Peyer's patch (tissue), 4 donors: ENCODE results near the gene PRKRIP1. TPM values are rescaled to one million over a fixed set of nuclear protein-coding genes. Genes with fewer than 3 reads are reported as not detected.
"Not testable (repeated sequence)": the region's sequence is repeated elsewhere in the genome, so short reads cannot be mapped to it uniquely, and the experiment has no call there.

Experiments used
- DNase-seq, 3 donors: peaks; one replicate each; pipeline ENCODE4 v3.0.0-alpha.2; 2017 to 2019
- H3K27ac ChIP-seq, 4 donors: fragments of 200-600 bp; sonication (generic); one replicate each; pipeline ENCODE4 v1.5.1; 2016 to 2019
- H3K27me3 ChIP-seq, 2 donors: fragments of 200-600 bp; sonication (generic); one replicate each; pipeline ENCODE4 v1.5.1; 2019
- H3K36me3 ChIP-seq, 3 donors: fragments of 200-600 bp; sonication (generic); one replicate each; pipeline ENCODE4 v1.5.1; 2016 to 2019
- H3K4me1 ChIP-seq, 4 donors: fragments of 200-600 bp; sonication (generic); one replicate each; pipeline ENCODE4 v1.5.1; 2016 to 2019
- H3K4me3 ChIP-seq, 4 donors: fragments of 200-600 bp; sonication (generic); 1 replicate in 3 of 4; 2 replicates in 1 of 4; pipeline ENCODE4 v1.5.1; 2016 to 2019; ENCODE audit warnings: mild to moderate bottlenecking in 1 of 4
- H3K9me3 ChIP-seq, 4 donors: fragments of 200-600 bp; sonication (generic); one replicate each; pipeline ENCODE4 v1.5.1; 2016 to 2019; ENCODE audit warnings: mild to moderate bottlenecking in 1 of 4
- POLR2A ChIP-seq, 2 donors: fragments of 450-650 bp; IDR thresholded peaks; one replicate each; pipeline ENCODE4 v1.5.1; 2017; ENCODE audit warnings: antibody characterized with exemption in 2 of 2, mild to moderate bottlenecking in 2 of 2, moderate library complexity in 2 of 2
- total RNA-seq, 4 donors: library from RNA; depleted of rRNA; stranded (reverse); fragments of >200 nt; gene quantifications; one replicate each; pipeline ENCODE4 v1.1.0, GENCODE V29; 2016
- TF ChIP-seq, protein P1 (sequence below), 6 experiments: fragments of 450-650 bp in 4 of 6; fragments of 200-600 bp in 2 of 6; sonication (generic) in 1 of 6; IDR thresholded peaks; one replicate each; pipeline ENCODE4 v1.5.1; 2017 to 2019; ENCODE audit warnings: antibody characterized with exemption in 6 of 6, mild to moderate bottlenecking in 3 of 6, moderate library complexity in 1 of 6

Gene PRKRIP1
- total RNA-seq, 4 donors from 2014 or later: 20.7 to 63.5 (median 38.2) TPM

- Histone ChIP-seq H3K4me1 (no peaks in the 10 kb centered on the region), H3K27me3 (no peaks in the 10 kb centered on the region), H3K4me3 (no peak overlapping the region), H3K36me3 (peaks cover 0 to 20% (median 0%) of the 10 kb centered on the region in 3 donors), H3K9me3 (no peaks in the 10 kb centered on the region), H3K27ac (no peak overlapping the region)
- TF ChIP-seq, protein P1, sequence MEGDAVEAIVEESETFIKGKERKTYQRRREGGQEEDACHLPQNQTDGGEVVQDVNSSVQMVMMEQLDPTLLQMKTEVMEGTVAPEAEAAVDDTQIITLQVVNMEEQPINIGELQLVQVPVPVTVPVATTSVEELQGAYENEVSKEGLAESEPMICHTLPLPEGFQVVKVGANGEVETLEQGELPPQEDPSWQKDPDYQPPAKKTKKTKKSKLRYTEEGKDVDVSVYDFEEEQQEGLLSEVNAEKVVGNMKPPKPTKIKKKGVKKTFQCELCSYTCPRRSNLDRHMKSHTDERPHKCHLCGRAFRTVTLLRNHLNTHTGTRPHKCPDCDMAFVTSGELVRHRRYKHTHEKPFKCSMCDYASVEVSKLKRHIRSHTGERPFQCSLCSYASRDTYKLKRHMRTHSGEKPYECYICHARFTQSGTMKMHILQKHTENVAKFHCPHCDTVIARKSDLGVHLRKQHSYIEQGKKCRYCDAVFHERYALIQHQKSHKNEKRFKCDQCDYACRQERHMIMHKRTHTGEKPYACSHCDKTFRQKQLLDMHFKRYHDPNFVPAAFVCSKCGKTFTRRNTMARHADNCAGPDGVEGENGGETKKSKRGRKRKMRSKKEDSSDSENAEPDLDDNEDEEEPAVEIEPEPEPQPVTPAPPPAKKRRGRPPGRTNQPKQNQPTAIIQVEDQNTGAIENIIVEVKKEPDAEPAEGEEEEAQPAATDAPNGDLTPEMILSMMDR (IDR thresholded peaks at IDR 0.05): no peak
- TF ChIP-seq POLR2A (IDR thresholded peaks at IDR 0.05): no peak
- no peak for DNase-seq
These were observed 56.3 kb downstream of the PRKRIP1 start for GRCh38 chr7:102452451-102452850.

DNA sequence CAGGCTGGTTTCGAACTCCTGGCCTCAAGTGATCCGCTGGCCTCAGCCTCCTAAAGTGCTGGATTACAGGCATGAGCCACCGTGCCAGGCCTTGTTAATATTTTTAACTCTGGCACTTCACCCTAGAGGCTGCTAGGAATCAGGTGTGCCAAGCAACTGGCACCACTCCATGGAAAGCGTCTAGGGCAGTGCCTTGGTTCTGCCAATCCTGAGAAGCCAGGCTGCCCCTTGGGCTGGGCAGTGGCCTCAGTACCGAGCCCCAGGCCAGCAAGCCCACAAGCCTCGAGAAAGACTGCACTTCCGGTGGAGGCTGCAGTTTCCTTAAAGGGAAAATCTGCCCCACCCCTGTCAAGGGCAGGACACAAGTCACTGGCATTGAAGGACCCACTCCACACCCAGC is 57.2 kb downstream of the PRKRIP1 start:
- no peaks in the 10 kb centered on the region for H3K9me3 ChIP-seq
- no peaks in the 10 kb centered on the region for H3K27me3 ChIP-seq
- TF ChIP-seq POLR2A (IDR thresholded peaks at IDR 0.05): no peak
- TF ChIP-seq, protein P1 (IDR thresholded peaks at IDR 0.05): no peak
- H3K27ac ChIP-seq: no peak overlapping the region
- H3K36me3 ChIP-seq: peaks cover 0 to 27% (median 0%) of the 10 kb centered on the region in 3 donors
- DNase-seq: no peak
- no peaks in the 10 kb centered on the region for H3K4me1 ChIP-seq
- no peak overlapping the region for H3K4me3 ChIP-seq

GRCh38 chr7:102454468-102454867 is 58.3 kb downstream of the PRKRIP1 start:
- Histone ChIP-seq H3K4me3 (no peak overlapping the region), H3K27ac (no peak overlapping the region), H3K4me1 (no peaks in the 10 kb centered on the region), H3K27me3 (no peaks in the 10 kb centered on the region), H3K9me3 (no peaks in the 10 kb centered on the region), H3K36me3 (peaks cover 0 to 30% (median 0%) of the 10 kb centered on the region in 3 donors)
- TF ChIP-seq, protein P1 (IDR thresholded peaks at IDR 0.05): no peak
- TF ChIP-seq POLR2A (IDR thresholded peaks at IDR 0.05): no peak
- DNase-seq: no peak

- DNase-seq, H3K9me3 ChIP-seq, H3K27ac ChIP-seq, H3K4me3 ChIP-seq, H3K27me3 ChIP-seq, H3K4me1 ChIP-seq: not testable (repeated sequence)
- peaks cover 0 to 30% (median 0%) of the 10 kb centered on the region in 3 donors for H3K36me3 ChIP-seq
These were observed 58.8 kb downstream of the PRKRIP1 start for GRCh38 chr7:102454932-102455331.

- no peak for TF ChIP-seq POLR2A (IDR thresholded peaks at IDR 0.05)
- TF ChIP-seq, protein P1 (IDR thresholded peaks at IDR 0.05): no peak
- Histone ChIP-seq H3K9me3 (no peaks in the 10 kb centered on the region), H3K36me3 (peaks cover 0 to 30% (median 0%) of the 10 kb centered on the region in 3 donors), H3K4me1 (no peaks in the 10 kb centered on the region), H3K27ac (no peak overlapping the region), H3K4me3 (no peak overlapping the region), H3K27me3 (no peaks in the 10 kb centered on the region)
- no peak for DNase-seq
These were observed 59.4 kb downstream of the PRKRIP1 start for GRCh38 chr7:102455596-102455995.

- TF ChIP-seq POLR2A (IDR thresholded peaks at IDR 0.05): no peak
- TF ChIP-seq, protein P1 (IDR thresholded peaks at IDR 0.05): no peak
- H3K4me1 ChIP-seq: no peaks in the 10 kb centered on the region
- H3K27me3 ChIP-seq: no peaks in the 10 kb centered on the region
- no peak for DNase-seq
- peaks cover 0 to 30% (median 0%) of the 10 kb centered on the region in 3 donors for H3K36me3 ChIP-seq
- H3K27ac ChIP-seq: no peak overlapping the region
- no peaks in the 10 kb centered on the region for H3K9me3 ChIP-seq
- H3K4me3 ChIP-seq: no peak overlapping the region
These were observed 60.2 kb downstream of the PRKRIP1 start for GRCh38 chr7:102456327-102456726.
